Esophagus muscularis mucosa (tissue), 4 donors: ENCODE measurements around the gene CEP112.

Experiments
- CTCF ChIP-seq, 3 experiments: fragments of 200-600 bp in 2 of 3; fragments of 450-650 bp in 1 of 3; sonication (generic) in 2 of 3; IDR thresholded peaks; one replicate each; pipeline ENCODE4 v1.5.1; 2017 to 2019; ENCODE audit warnings: antibody characterized with exemption in 3 of 3, mild to moderate bottlenecking in 2 of 3, moderate library complexity in 1 of 3
- EP300 ChIP-seq: sonication (generic); formaldehyde crosslinking; IDR thresholded peaks from one replicate; pipeline ENCODE4 v1.6.1; 2017; ENCODE audit warnings: antibody characterized with exemption
- POLR2AphosphoS5 ChIP-seq, 2 donors: sonication (generic); formaldehyde crosslinking; IDR thresholded peaks; one replicate each; pipeline ENCODE4 v1.6.1; 2017; ENCODE audit warnings: antibody characterized with exemption in 2 of 2

- TF ChIP-seq POLR2AphosphoS5 (IDR thresholded peaks at IDR 0.05) (no peak), EP300 (no peak), CTCF (IDR thresholded peaks at IDR 0.05) (no peak)
These were observed 336.3 kb downstream of the CEP112 start for GRCh38 chr17:65855675-65856074.
